K562 (cell line): ENCODE results near the gene PLOD1. TPM values are rescaled to one million over a fixed set of nuclear protein-coding genes. Genes with fewer than 3 reads are reported as not detected.

Source experiments
- BRF1 ChIP-seq: IDR thresholded peaks from 3 replicates; pipeline ENCODE4 v1.6.1; 2011; ENCODE audit warnings: borderline replicate concordance, mild to moderate bottlenecking; ENCODE audit not compliant: insufficient read length; ENCODE audit errors: extremely low read depth
- E2F5 ChIP-seq: sonication (generic); formaldehyde crosslinking; IDR thresholded peaks from 2 replicates; pipeline ENCODE4 v1.8.0; 2022; ENCODE audit warnings: mild to moderate bottlenecking, missing genetic modification reagents
- FOXK2 ChIP-seq, 2 experiments: fragments of 450-650 bp; IDR thresholded peaks in 1 of 2; conservative IDR thresholded peaks in 1 of 2; 2 replicates each; pipeline ENCODE4 v1.6.1; 2016; ENCODE audit warnings: low read depth in 2 of 2, mild to moderate bottlenecking in 1 of 2
- HDAC3 ChIP-seq: fragments of 450-650 bp; IDR thresholded peaks from 2 replicates; pipeline ENCODE4 v1.6.1; 2018; ENCODE audit warnings: borderline replicate concordance, mild to moderate bottlenecking, moderate library complexity; ENCODE audit not compliant: partially characterized antibody
- ILK ChIP-seq: fragments of 450-650 bp; IDR thresholded peaks from 2 replicates; pipeline ENCODE4 v1.6.1; 2016; ENCODE audit warnings: missing genetic modification characterization, low read depth, mild to moderate bottlenecking, missing compliant biosample characterization, moderate library complexity, borderline replicate concordance
- MAFG ChIP-seq: fragments of 450-650 bp; conservative IDR thresholded peaks from 2 replicates; pipeline ENCODE4 v1.6.1; 2016; ENCODE audit warnings: missing genetic modification characterization, missing compliant biosample characterization
- MEIS2 ChIP-seq: fragments of 450-650 bp; IDR thresholded peaks from 2 replicates; pipeline ENCODE4 v1.6.1; 2014; ENCODE audit warnings: mild to moderate bottlenecking; ENCODE audit not compliant: partially characterized antibody
- PCBP1 ChIP-seq: fragments of 200-400 bp; formaldehyde crosslinking; IDR thresholded peaks from 2 replicates; pipeline ENCODE4 v1.6.1; 2018; ENCODE audit warnings: mild to moderate bottlenecking, low read depth, low read length; ENCODE audit not compliant: poor library complexity, severe bottlenecking
- PTBP1 ChIP-seq: fragments of 200-400 bp; formaldehyde crosslinking; IDR thresholded peaks from 2 replicates; pipeline ENCODE4 v1.6.1; 2017; ENCODE audit warnings: low read depth, low read length
- SAP30 ChIP-seq: fragments of 200-600 bp; sonication (generic); IDR thresholded peaks from 2 replicates; pipeline ENCODE4 v1.6.1; 2012; ENCODE audit warnings: borderline replicate concordance, low read depth, mild to moderate bottlenecking, moderate library complexity, low read length, control low read depth, inconsistent platforms; ENCODE audit not compliant: insufficient read depth, poor library complexity, severe bottlenecking
- SIN3A ChIP-seq, 2 experiments: fragments of 150-350 bp in 1 of 2; IDR thresholded peaks; 2 replicates each; pipeline ENCODE4 v1.6.1; 2011 to 2016; ENCODE audit warnings: borderline replicate concordance in 2 of 2, low read depth in 2 of 2, low read length in 2 of 2, mild to moderate bottlenecking in 2 of 2, moderate library complexity in 2 of 2; ENCODE audit not compliant: control insufficient read depth in 1 of 2
- SREBF2 ChIP-seq: sonication (generic); formaldehyde crosslinking; IDR thresholded peaks from 2 replicates; pipeline ENCODE4 v1.4.0; 2020; ENCODE audit warnings: mild to moderate bottlenecking, missing genetic modification reagents
- STAT5A ChIP-seq: IDR thresholded peaks from 2 replicates; pipeline ENCODE4 v1.6.1; 2012; ENCODE audit warnings: low read length, inconsistent platforms, borderline replicate concordance
- TAF9B ChIP-seq: fragments of 450-650 bp; IDR thresholded peaks from 2 replicates; pipeline ENCODE4 v1.6.1; 2018; ENCODE audit warnings: mild to moderate bottlenecking; ENCODE audit not compliant: partially characterized antibody
- TCFL5 ChIP-seq: fragments of 250-450 bp; sonication (Bioruptor Pico); conservative IDR thresholded peaks from 2 replicates; pipeline ENCODE4 v1.6.1; 2021; ENCODE audit warnings: mild to moderate bottlenecking, moderate library complexity, matching md5 sums
- TEAD1 ChIP-seq, 2 experiments: fragments of 450-650 bp in 1 of 2; sonication (generic) in 1 of 2; formaldehyde crosslinking; IDR thresholded peaks; 2 replicates each; pipeline versions ENCODE4 v1.4.0 to v1.8.0; 2020 to 2022; ENCODE audit warnings: mild to moderate bottlenecking in 2 of 2, missing genetic modification reagents in 1 of 2
- UBTF ChIP-seq, 2 experiments: IDR thresholded peaks; 2 replicates each; pipeline ENCODE4 v1.6.1; 2012; ENCODE audit warnings: improper control_type of control experiment in 2 of 2, low read depth in 2 of 2, low read length in 2 of 2, borderline replicate concordance in 1 of 2
- ZBTB7A ChIP-seq: IDR thresholded peaks from 2 replicates; pipeline ENCODE4 v1.6.1; 2011; ENCODE audit warnings: low read depth, mild to moderate bottlenecking, low read length, moderate library complexity, borderline replicate concordance; ENCODE audit not compliant: control insufficient read depth
- ZC3H11A ChIP-seq: IDR thresholded peaks from 2 replicates; pipeline ENCODE4 v1.6.1; 2012; ENCODE audit warnings: low read depth, low read length, improper control_type of control experiment
- ZKSCAN1 ChIP-seq: fragments of 150-350 bp; IDR thresholded peaks from 2 replicates; pipeline ENCODE4 v1.6.1; 2016; ENCODE audit warnings: low read depth, low read length
- ZNF23 ChIP-seq: fragments of 250-450 bp; sonication (Bioruptor Pico); IDR thresholded peaks from 2 replicates; pipeline ENCODE4 v1.4.0; 2020; ENCODE audit warnings: mild to moderate bottlenecking
- ZNF436 ChIP-seq: fragments of 250-450, 450-650 bp; sonication (Bioruptor Pico); formaldehyde crosslinking; IDR thresholded peaks from 2 replicates; pipeline ENCODE4 v1.7.0; 2020; ENCODE audit warnings: mild to moderate bottlenecking
- ZNF717 ChIP-seq: fragments of 250-450 bp; sonication (Bioruptor Pico); IDR thresholded peaks from 2 replicates; pipeline ENCODE4 v1.5.0; 2021
- ZZZ3 ChIP-seq: fragments of 450-650 bp; IDR thresholded peaks from 2 replicates; pipeline ENCODE4 v1.6.1; 2016; ENCODE audit warnings: antibody characterized with exemption, mild to moderate bottlenecking, moderate library complexity
- polyA plus RNA-seq, 8 experiments: library from polyadenylated mRNA; depleted of rRNA in 4 of 8; stranded (reverse) in 5 of 8; unstranded in 3 of 8; fragments of >200 nt; fragmentation: Nextera tagmentation in 2 of 8; fragmentation: Illumina TruSeq in 1 of 8; extraction: Ambion mirVana in 2 of 8; extraction: Trizol in 1 of 8; gene quantifications; 2 replicates each; pipeline versions ENCODE4 v1.2.1 to v1.2.3, GENCODE V29; 2011 to 2014; ENCODE audit warnings: inconsistent platforms in 1 of 8, missing spikeins in 1 of 8
- total RNA-seq, 7 experiments: library from RNA; depleted of rRNA in 6 of 7; stranded (reverse); fragments of >200 nt in 6 of 7; fragmentation: Illumina TruSeq in 2 of 7; extraction: Trizol in 2 of 7; gene quantifications; 2 replicates each; pipeline versions ENCODE4 v1.2.1 to v1.2.3, GENCODE V29; 2011 to 2021; ENCODE audit warnings: low replicate concordance in 1 of 7

PLOD1 gene
- total and polyA plus RNA-seq, 9 of the 15 experiments (the other 6 are each of a cell fraction or from before 2014, with no cell fraction given): 16.6 to 90.8 (median 52.7) TPM

- TF ChIP-seq ZBTB7A (peak; percentile 88), TEAD1 (CRISPR knock-in tag; IDR thresholded peaks at IDR 0.05) (0 out of 4 replicates have a peak, but pooled peaks of 1 of the 2 experiments have one; percentile 2), TAF9B (peak; percentile 94), ZZZ3 (no peak), ZNF717 (no peak), TCFL5 (CRISPR knock-in tag) (no peak), PCBP1 (peak; percentile 91), ZNF23 (no peak), STAT5A (no peak), UBTF (IDR thresholded peaks at IDR 0.05; ENCODE audit: borderline replicate concordance in 1 of 2, low read depth in 2 of 2, low read length in 2 of 2) (0 out of 4 replicates have a peak, but pooled peaks of 1 of the 2 experiments have one; percentile 74), SREBF2 (CRISPR knock-in tag) (no peak), ZKSCAN1 (peak; percentile 79), SAP30 (peak; percentile 74), FOXK2 (conservative IDR thresholded peaks at IDR 0.05 in 1 of 2, IDR thresholded peaks at IDR 0.05 in 1 of 2; ENCODE audit: low read depth in 2 of 2) (peak; percentile 35 to 52; a peak in 1 of 4 replicates), SIN3A (IDR thresholded peaks at IDR 0.05; ENCODE audit: borderline replicate concordance in 2 of 2, control insufficient read depth in 1 of 2, low read depth in 2 of 2, low read length in 2 of 2) (peak; percentile 79 to 95; a peak in 3 of 4 replicates), BRF1 (no peak), ZNF436 (no peak), HDAC3 (no peak), MEIS2 (peak; percentile 20), MAFG (no peak), E2F5 (CRISPR knock-in tag) (no peak), ZC3H11A (no peak; the same call in 1 of the 2 replicates), PTBP1 (no peak), ILK (no peak)
Measured at GRCh38 chr1:11979851-11980675, 45.5 kb downstream of the PLOD1 start, which contains the start of gene MFN2 (continued).
